DOHH2 (cell line): ENCODE data around the gene CELA2A.

Experiments
- EZH2phosphoT487 ChIP-seq: fragments of 200-600 bp; sonication (generic); IDR thresholded peaks from 2 replicates; pipeline ENCODE4 v1.6.1; 2017; ENCODE audit warnings: borderline replicate concordance, mild to moderate bottlenecking, antibody characterized with exemption, low read length, moderate library complexity, mixed read lengths
- TF ChIP-seq, protein P1 (sequence below): fragments of 200-600 bp; sonication (generic); IDR thresholded peaks from one replicate; pipeline ENCODE4 v1.5.1; 2014; ENCODE audit warnings: antibody characterized with exemption, mild to moderate bottlenecking, low read depth, low read length; ENCODE audit not compliant: poor library complexity, severe bottlenecking

DNA sequence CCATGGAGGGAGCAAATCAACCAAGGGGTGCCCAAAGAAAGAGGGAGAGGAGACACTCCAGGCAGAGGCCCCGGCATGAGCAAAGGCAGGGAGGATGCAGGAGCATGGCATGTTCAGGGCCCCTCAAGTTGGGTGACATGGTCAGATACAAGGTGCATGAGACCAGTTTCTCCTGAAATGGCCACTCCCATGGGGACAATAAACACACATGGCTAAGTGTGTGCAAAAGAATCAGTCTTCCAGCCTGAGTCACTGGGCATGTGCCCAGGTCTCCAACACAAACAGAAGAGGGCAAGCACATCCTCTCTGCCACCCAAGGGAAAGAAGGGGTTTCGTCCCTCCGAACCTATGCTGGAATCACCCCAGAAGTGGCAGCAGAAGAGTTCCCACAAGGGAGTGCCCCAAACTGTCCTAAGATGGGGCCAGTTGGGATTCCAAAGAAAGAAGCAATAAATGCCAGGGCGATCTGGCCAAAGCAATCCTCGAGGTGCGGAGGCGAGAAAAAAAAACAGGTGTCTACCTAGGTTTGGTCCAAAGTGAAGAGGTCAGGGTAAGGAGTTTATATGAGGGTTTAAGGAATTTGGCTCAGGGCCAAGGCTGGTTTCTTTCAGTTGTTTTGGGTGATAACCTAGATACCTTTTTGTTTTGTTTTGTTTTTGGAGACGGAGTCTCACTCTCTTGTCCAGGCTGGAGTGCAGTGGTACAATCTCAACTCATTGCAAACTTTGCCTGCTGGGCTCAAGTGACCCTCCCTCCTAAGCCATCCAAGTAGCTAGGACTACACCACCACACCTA lies 54.3 kb downstream of the CELA2A start:
- TF ChIP-seq, protein P1, sequence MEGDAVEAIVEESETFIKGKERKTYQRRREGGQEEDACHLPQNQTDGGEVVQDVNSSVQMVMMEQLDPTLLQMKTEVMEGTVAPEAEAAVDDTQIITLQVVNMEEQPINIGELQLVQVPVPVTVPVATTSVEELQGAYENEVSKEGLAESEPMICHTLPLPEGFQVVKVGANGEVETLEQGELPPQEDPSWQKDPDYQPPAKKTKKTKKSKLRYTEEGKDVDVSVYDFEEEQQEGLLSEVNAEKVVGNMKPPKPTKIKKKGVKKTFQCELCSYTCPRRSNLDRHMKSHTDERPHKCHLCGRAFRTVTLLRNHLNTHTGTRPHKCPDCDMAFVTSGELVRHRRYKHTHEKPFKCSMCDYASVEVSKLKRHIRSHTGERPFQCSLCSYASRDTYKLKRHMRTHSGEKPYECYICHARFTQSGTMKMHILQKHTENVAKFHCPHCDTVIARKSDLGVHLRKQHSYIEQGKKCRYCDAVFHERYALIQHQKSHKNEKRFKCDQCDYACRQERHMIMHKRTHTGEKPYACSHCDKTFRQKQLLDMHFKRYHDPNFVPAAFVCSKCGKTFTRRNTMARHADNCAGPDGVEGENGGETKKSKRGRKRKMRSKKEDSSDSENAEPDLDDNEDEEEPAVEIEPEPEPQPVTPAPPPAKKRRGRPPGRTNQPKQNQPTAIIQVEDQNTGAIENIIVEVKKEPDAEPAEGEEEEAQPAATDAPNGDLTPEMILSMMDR = no peak
- TF ChIP-seq EZH2phosphoT487 = no peak
